T-helper 2 cell treated with Interferon-gamma antibody and Interleukin-4, amounts not matched to agents 5 μg/mL and 100 μg/mL, for 36 hours (primary cell): ENCODE data around the gene USP37.

Source experiments
- DNase-seq: peaks from one replicate; pipeline ENCODE4 v3.0.0; 2021; ENCODE audit warnings: low spot score
- H3K27ac Mint-ChIP-seq: one replicate; pipeline ENCODE4 v1.8.0; 2021; ENCODE audit warnings: mild to moderate bottlenecking, mixed read lengths
- H3K27me3 Mint-ChIP-seq: one replicate; pipeline ENCODE4 v1.8.0; 2021; ENCODE audit warnings: low read depth, mixed read lengths
- H3K36me3 Mint-ChIP-seq: one replicate; pipeline ENCODE4 v1.8.0; 2021; ENCODE audit warnings: low read depth, mixed read lengths
- H3K4me1 Mint-ChIP-seq: one replicate; pipeline ENCODE4 v1.8.0; 2021; ENCODE audit warnings: low read depth, mixed read lengths
- H3K4me3 Mint-ChIP-seq: one replicate; pipeline ENCODE4 v1.8.0; 2022; ENCODE audit warnings: mild to moderate bottlenecking, moderate library complexity, mixed read lengths
- H3K9me3 Mint-ChIP-seq: one replicate; pipeline ENCODE4 v1.8.0; 2021; ENCODE audit warnings: mixed read lengths

USP37 gene

DNA sequence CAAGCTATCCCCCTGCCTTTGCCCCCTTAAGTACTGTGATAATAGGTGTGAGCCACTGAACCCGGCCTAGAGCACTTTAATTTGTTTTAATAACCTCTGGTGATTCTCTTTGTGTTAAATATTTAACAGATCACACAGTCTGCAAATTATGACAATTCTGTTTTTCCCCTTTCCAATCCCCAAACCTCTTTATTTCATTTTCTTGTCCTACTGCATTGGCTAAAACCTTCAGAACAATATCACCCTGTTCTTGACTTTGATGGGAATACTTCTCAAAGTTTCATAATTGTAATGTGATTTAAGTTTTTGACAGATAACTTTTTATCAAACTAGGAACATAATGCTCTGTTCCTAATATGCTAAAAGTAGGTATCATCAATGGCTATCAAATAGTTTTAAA lies 44.5 kb downstream of the USP37 start:
- Mint-ChIP-seq H3K9me3 (peaks cover 14% of the 10 kb centered on the region), H3K36me3 (peaks cover 59% of the 10 kb centered on the region), H3K4me1 (peaks cover 5% of the 10 kb centered on the region), H3K4me3 (no peak overlapping the region), H3K27ac (no peak overlapping the region), H3K27me3 (no peaks in the 10 kb centered on the region)
- no peak for DNase-seq

DNA sequence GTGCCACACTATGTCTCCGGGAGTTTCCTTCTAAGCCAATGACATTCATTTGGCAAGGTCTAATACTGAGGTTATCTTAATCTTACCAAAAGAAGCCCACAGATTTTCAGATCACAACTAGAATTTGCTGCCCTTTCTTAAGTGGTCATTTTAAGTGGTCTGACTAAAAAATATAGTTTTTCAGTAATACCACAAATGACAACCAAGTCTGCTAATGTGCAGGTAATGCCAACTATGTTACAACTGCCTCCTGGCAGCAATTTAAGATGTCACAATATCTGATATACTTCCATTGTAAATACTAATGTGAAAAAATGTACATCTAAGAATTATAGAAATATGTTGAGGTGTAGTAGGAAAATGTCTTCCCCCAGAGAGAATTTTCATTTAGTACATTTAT lies 49.3 kb downstream of the USP37 start:
- H3K9me3 Mint-ChIP-seq = peaks cover 5% of the 10 kb centered on the region
- H3K4me1 Mint-ChIP-seq = peaks cover 32% of the 10 kb centered on the region
- H3K27me3 Mint-ChIP-seq = no peaks in the 10 kb centered on the region
- H3K4me3 Mint-ChIP-seq = no peak overlapping the region
- DNase-seq = no peak
- H3K36me3 Mint-ChIP-seq = peaks cover 51% of the 10 kb centered on the region
- no peak overlapping the region for H3K27ac Mint-ChIP-seq

DNA sequence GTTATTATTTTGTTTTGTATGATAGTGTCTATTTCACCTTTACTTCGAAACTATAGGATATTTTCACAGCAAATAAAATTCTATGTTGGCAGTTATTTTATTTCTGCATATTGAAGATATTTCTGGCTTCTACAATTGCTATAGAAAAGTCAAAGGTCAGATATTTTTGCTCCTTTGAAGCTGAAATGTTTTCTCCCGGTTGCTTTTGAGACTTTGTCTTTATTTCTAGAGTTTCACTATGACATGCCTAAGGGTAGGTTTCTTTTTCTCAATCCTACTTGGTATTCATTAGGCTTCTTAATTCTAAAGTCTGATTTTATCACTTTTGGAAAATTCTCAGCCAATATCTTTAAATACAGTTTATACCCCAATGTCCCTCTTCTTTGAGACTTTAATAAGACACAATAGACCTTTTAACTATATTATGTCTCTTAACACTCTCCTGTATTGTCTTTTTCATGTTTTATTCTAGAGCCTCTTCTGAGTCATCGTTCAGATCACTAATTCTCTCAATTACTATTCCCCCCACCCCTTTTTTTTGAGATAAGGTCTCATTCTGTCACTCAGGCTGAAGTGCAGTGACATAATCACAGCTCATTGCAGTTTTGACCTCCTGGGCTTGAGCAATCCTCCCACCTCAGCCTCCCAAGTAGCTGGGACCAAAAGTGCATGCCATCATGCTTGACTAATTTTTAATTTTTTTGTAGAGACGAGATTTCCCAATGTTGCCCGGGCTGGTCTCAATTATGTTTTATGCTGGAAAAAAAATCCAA lies 50.5 kb downstream of the USP37 start:
- no peak overlapping the region for H3K4me3 Mint-ChIP-seq
- no peaks in the 10 kb centered on the region for H3K9me3 Mint-ChIP-seq
- DNase-seq = no peak
- H3K4me1 Mint-ChIP-seq = peaks cover 32% of the 10 kb centered on the region
- peaks cover 46% of the 10 kb centered on the region for H3K36me3 Mint-ChIP-seq
- H3K27ac Mint-ChIP-seq = peak overlapping the region; percentile 60
- H3K27me3 Mint-ChIP-seq = no peaks in the 10 kb centered on the region

DNA sequence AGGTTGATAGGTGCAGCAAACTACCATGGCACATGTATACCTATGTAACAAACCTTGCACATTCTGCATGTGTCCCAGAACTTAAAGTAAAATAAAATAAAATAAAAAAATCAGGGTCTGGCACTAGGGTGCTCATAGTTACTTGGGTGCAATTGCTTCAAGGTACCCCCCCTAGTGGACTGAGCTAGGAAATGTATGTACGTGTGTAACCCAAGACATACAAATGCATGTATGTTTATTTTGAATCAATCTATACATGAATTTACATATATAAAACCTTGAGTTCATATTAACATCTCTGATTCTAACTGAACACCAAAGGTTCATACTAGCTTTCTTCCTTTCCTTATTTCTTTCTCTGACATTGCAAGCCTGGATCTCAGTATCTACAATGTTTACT lies 51.5 kb downstream of the USP37 start:
- no peaks in the 10 kb centered on the region for H3K27me3 Mint-ChIP-seq
- no peak for DNase-seq
- H3K4me1 Mint-ChIP-seq = peaks cover 32% of the 10 kb centered on the region
- H3K36me3 Mint-ChIP-seq = peaks cover 51% of the 10 kb centered on the region
- H3K4me3 Mint-ChIP-seq = no peak overlapping the region
- H3K27ac Mint-ChIP-seq = no peak overlapping the region
- no peaks in the 10 kb centered on the region for H3K9me3 Mint-ChIP-seq

DNA sequence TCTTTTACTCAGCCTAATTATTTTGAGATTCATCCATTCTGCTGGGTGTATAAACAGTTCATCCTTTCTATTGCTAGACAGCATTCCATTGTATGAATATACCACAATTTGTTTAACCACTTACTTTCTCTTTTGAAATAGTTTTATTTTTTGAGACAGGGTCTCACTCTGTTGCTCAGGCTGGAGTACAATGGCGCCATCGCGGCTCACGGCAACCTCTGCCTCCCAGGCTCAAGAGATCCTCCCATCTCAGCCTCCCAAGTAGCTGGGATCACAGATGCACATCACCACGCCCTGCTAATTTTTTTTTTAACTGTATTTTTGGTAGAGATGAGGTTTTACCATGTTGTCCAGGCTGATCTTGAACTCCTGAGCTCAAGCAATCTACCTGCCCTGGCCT lies 54.5 kb downstream of the USP37 start:
- Mint-ChIP-seq H3K27me3 (no peaks in the 10 kb centered on the region), H3K4me1 (peaks cover 32% of the 10 kb centered on the region), H3K4me3 (no peak overlapping the region), H3K27ac (no peak overlapping the region), H3K9me3 (no peaks in the 10 kb centered on the region), H3K36me3 (peaks cover 51% of the 10 kb centered on the region)
- DNase-seq = no peak

DNA sequence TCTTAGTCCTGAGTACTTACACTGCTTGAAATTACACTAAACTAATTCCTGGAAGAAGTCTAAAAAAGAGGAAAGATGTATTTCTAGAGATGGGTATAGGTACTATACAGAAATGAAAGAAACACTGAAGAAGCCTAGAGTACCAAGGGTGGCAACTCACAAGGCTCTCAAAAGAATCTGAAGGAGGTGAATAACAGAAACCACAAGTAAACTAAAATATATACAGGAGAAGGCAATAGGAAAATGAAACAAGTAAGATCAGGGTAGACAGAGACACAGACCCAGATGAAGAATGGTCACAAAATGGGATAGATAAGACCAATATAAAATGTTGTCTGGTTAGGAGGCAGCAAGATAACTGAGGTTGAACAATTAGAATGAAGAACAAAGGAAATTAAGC lies 59.9 kb downstream of the USP37 start:
- Mint-ChIP-seq H3K36me3 (peaks cover 40% of the 10 kb centered on the region), H3K27ac (peak overlapping the region; percentile 42), H3K9me3 (no peaks in the 10 kb centered on the region), H3K4me3 (peak overlapping the region; percentile 7), H3K27me3 (no peaks in the 10 kb centered on the region), H3K4me1 (peaks cover 19% of the 10 kb centered on the region)
- no peak for DNase-seq

DNA sequence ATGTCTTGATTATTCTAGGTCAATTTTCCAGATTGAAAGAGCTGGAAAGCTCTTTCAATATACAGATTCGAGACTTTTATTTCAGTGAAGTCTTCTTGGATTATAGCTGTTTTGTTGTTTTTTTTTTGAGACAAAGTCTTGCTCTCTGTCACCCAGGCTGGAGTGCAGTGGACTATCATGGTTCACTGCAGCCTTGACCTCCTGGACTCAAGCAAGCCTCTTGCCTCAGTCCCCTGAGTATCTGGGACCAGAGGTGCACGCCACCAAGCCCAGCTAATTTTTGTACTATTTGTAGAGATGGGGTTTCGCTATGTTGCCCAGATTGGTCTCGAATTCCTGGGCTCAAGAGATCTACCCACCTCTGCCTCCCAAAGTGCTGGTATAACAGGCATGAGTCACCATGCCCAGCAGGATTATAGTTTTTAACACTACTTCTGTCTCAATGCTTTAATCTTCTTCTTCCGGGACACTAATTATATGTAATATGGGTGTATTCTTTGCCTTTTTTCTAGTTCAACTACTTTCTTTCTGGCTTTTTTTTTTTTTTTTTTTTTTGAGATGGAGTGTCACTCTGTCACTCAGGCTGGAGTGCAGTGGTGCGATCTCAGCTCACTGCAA lies 62.3 kb downstream of the USP37 start:
- DNase-seq = no peak
- H3K27ac Mint-ChIP-seq = no peak overlapping the region

DNA sequence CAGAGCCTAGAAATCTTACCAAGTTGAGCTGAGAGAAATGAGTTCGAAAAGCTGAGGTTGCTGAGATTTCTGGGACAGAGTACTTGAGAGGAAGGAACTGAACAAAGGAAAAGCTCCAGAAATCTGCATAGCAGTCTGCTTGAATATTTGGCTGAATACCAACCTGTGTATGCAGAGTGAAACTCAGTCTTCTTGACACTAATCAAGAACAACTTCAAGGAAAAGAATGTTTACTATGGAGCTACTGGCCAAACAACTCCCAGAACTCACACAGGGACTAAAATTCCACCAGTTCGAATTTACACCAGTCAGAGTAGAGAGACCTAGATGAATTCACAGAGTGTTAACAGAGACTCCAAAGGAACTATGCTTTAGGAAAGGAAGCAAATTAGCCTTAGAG lies 66.5 kb downstream of the USP37 start:
- Mint-ChIP-seq H3K36me3 (peaks cover 30% of the 10 kb centered on the region), H3K27ac (no peak overlapping the region), H3K4me3 (no peak overlapping the region), H3K9me3 (no peaks in the 10 kb centered on the region), H3K27me3 (no peaks in the 10 kb centered on the region), H3K4me1 (peaks cover 7% of the 10 kb centered on the region)
- DNase-seq = no peak

More for the DNA sequence above, 62.3 kb downstream of the USP37 start:
- Mint-ChIP-seq H3K27me3 (no peaks in the 10 kb centered on the region), H3K4me1 (peaks cover 22% of the 10 kb centered on the region), H3K36me3 (peaks cover 36% of the 10 kb centered on the region), H3K4me3 (no peak overlapping the region), H3K9me3 (no peaks in the 10 kb centered on the region)

DNA sequence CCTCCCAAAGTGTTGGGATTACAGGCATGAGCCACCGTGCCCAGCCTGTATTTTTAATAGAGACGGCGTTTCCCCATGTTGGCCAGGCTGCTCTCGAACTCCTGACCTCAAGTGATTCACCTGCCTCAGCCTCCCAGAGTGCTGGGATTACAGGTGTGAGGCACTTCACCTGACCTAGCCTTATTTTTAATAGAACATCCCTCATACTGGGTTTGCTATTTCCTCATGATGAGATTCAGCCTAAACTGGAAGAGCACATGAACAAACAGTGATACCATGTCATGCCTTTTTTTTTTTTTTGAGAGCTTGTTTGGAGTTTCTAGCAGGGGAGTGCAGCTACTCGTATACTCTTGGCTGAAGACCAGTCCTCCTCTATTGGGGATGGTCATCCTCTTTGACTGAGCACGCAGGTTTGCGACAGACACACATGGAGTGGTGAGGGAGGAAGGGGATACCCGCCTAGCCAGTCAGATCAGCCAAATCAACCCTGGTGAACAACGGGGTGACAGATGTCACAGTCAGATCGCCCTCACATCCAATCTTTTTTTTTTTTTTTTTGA lies 67.6 kb downstream of the USP37 start:
- Mint-ChIP-seq H3K9me3 (no peaks in the 10 kb centered on the region), H3K36me3 (peaks cover 25% of the 10 kb centered on the region), H3K4me3 (no peak overlapping the region), H3K4me1 (peaks cover 7% of the 10 kb centered on the region), H3K27ac (no peak overlapping the region), H3K27me3 (no peaks in the 10 kb centered on the region)
- DNase-seq = no peak

DNA sequence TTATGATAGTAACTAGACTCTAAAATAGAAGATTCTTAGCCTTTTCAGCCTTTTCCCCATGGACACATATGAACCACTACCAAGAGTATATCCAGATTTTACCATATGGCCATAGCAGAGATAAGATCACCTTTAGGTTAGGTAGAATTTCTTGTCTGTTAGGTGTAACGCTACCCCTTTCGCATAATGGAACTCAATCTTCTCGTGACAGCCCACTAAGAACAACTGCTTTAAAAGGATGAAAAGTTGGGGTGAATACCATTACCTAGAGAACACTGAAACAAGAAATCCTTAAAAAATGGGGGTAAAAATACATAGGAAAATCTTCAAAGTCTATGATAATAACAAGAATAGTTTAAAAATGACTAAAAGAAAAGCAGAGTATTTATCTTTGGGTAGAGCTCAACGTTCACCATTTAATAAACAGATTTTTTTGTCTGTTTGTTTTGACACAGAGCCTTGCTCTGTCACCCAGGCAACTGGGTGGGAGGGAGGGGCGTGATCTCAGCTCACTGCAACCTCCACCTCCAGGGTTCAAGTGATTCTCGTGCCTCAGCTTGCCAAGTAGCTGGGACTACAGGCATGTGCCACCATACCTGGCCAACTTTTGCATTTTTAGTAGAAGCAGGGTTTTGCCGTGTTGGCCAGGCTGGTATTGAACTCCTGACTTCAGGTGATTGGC lies 82.0 kb downstream of the USP37 start:
- H3K27ac Mint-ChIP-seq = no peak overlapping the region
- H3K36me3 Mint-ChIP-seq = peaks cover 51% of the 10 kb centered on the region
- no peak for DNase-seq

DNA sequence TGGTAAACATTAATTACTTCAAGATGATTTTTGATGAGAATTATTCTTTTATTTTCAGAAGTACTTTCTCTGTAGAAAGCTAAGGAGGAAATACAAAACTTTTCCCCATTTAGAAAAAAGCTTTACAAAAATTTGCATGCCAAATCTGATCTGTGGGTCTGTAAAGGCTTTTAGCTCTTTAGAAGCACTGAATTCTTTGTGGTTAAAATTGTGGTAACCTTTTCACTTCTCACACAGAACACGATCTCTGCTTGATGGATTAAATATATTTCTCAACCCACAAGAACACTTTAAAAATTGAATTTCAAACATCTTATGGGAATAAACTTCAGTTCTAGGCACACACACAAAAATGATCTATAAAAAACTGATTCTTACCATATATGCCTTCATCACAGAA lies 85.5 kb downstream of the USP37 start:
- DNase-seq = no peak
- no peaks in the 10 kb centered on the region for H3K9me3 Mint-ChIP-seq

More for the DNA sequence above, 82.0 kb downstream of the USP37 start:
- Mint-ChIP-seq H3K9me3 (no peaks in the 10 kb centered on the region), H3K4me1 (peaks cover 16% of the 10 kb centered on the region), H3K27me3 (no peaks in the 10 kb centered on the region), H3K4me3 (no peak overlapping the region)

DNA sequence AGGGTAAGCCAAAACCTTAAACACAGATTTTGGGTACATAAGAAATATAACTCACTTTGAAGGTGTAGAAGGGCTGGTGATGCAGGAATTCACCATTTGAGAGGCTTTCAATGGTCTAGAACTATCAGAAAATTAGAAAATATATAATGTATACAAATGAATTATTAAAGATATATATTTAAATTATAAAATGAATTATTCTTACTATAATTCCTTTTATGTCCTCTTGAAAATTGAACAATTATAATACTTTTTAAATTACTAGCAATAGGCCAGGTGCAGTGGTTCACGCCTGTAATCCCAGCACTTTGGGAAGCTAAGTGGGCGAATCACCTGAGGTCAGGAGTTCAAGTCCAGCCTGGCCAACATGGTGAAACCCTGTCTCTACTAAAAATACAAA lies 88.6 kb downstream of the USP37 start:
- Mint-ChIP-seq H3K4me1 (peaks cover 14% of the 10 kb centered on the region), H3K27me3 (no peaks in the 10 kb centered on the region), H3K36me3 (peaks cover 47% of the 10 kb centered on the region), H3K9me3 (no peaks in the 10 kb centered on the region), H3K4me3 (no peak overlapping the region), H3K27ac (no peak overlapping the region)
- DNase-seq = no peak

More for the DNA sequence above, 85.5 kb downstream of the USP37 start:
- Mint-ChIP-seq H3K27ac (peak overlapping the region; percentile 35), H3K4me1 (peaks cover 16% of the 10 kb centered on the region), H3K27me3 (no peaks in the 10 kb centered on the region), H3K36me3 (peaks cover 49% of the 10 kb centered on the region), H3K4me3 (no peak overlapping the region)

DNA sequence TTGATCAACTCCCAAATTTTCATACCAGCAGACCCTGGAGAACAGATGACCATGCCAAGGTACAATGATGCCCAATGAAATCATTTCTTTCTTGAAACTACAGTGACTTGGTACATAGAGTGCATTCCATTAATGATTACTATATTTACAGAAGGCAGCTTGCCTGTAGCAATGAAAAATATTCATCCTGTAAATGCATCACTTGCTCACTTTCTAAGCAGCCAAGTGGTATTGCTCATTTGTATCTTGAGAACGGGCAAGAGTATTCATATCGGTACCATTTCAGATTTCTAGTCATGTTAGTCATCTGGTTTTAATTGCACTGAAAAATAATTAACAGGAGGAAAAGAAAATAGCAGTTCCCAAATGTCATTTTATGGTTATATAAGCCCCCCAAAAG lies 89.6 kb downstream of the USP37 start:
- Mint-ChIP-seq H3K4me3 (no peak overlapping the region), H3K9me3 (no peaks in the 10 kb centered on the region), H3K36me3 (peaks cover 52% of the 10 kb centered on the region), H3K27me3 (no peaks in the 10 kb centered on the region), H3K27ac (no peak overlapping the region), H3K4me1 (peaks cover 11% of the 10 kb centered on the region)
- DNase-seq = no peak

DNA sequence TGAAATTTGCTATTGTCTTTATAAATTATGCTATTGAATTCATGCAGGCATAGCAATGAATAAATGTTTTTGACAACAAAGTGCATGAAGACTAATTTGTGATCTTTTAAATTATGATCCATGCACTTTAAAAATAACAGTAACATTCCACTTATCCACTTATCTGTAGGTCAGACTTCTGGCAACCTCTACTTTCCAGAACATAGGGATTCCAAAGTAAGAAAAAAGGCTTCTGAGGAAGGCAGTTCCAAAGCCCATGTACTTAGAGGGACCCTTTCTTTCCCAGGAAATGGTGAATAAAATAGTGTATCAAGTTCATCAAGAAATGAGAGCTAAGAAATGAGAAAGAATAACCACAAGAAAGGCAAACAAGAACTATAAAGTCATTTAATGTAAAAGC lies 90.9 kb downstream of the USP37 start:
- Mint-ChIP-seq H3K36me3 (peaks cover 52% of the 10 kb centered on the region), H3K9me3 (no peaks in the 10 kb centered on the region), H3K4me1 (peaks cover 1% of the 10 kb centered on the region), H3K27me3 (no peaks in the 10 kb centered on the region), H3K27ac (no peak overlapping the region), H3K4me3 (no peak overlapping the region)
- no peak for DNase-seq
